Esophagus squamous epithelium (tissue), 4 donors: Measurements from ENCODE around the gene EFCAB12.

Experiments used
- CTCF ChIP-seq, 6 experiments: fragments of 450-650 bp in 4 of 6; fragments of 200-600 bp in 2 of 6; sonication (generic) in 2 of 6; IDR thresholded peaks; one replicate each; pipeline ENCODE4 v1.5.1; 2016 to 2019; ENCODE audit warnings: antibody characterized with exemption in 6 of 6, mild to moderate bottlenecking in 4 of 6, moderate library complexity in 4 of 6
- POLR2A ChIP-seq, 4 donors: fragments of 450-650 bp; IDR thresholded peaks; one replicate each; pipeline ENCODE4 v1.6.1; 2017; ENCODE audit warnings: antibody characterized with exemption in 4 of 4, mild to moderate bottlenecking in 4 of 4, moderate library complexity in 3 of 4

GRCh38 chr3:129409541-129409940 is 18.9 kb downstream of the EFCAB12 start:
- TF ChIP-seq POLR2A (IDR thresholded peaks at IDR 0.05) (no peak), CTCF (IDR thresholded peaks at IDR 0.05) (no peak)
